GM18517 (cell line): Measurements from ENCODE around the gene RO60.
"Not testable (repeated sequence)": the region's sequence is repeated elsewhere in the genome, so short reads cannot be mapped to it uniquely, and the experiment has no call there.

Experiments used
- ATAC-seq: cut with Tn5 transposase; IDR thresholded peaks from one replicate; pipeline ENCODE4 v1.9.1; 2021; ENCODE audit warnings: mild to moderate bottlenecking, moderate library complexity; ENCODE audit not compliant: unreplicated experiment

Gene RO60

GRCh38 chr1:193059282-193060114 is at the start of gene RO60, which contains the start of gene UCHL5:
RO60 (plus strand) TSS chr1:193059612; CDS start chr1:193069055, 9,443 bp downstream.
UCHL5 (minus strand) TSS chr1:193059360; CDS start chr1:193059260, 100 bp downstream.
- ATAC-seq, result peak; percentile 94

- ATAC-seq, result no peak
Measured at GRCh38 chr1:193011406-193011805, 48.0 kb upstream of the RO60 start.

- ATAC-seq, result no peak
Measured at GRCh38 chr1:193013005-193013404, 46.4 kb upstream of the RO60 start.

GRCh38 chr1:193013707-193014106 is 45.7 kb upstream of the RO60 start:
- no peak for ATAC-seq

- no peak for ATAC-seq
Measured at GRCh38 chr1:193014400-193014799, 45.0 kb upstream of the RO60 start.

- no peak for ATAC-seq
Measured at GRCh38 chr1:193016788-193017187, 42.6 kb upstream of the RO60 start.

GRCh38 chr1:193019442-193020026 is 39.9 kb upstream of the RO60 start:
- peak; percentile 69 for ATAC-seq

- no peak for ATAC-seq
Measured at GRCh38 chr1:193025218-193025617, 34.2 kb upstream of the RO60 start.

GRCh38 chr1:193030280-193030679 is 29.1 kb upstream of the RO60 start:
- ATAC-seq, result no peak

- peak; percentile 63 for ATAC-seq
Measured at GRCh38 chr1:193031431-193031830, 28.0 kb upstream of the RO60 start.

GRCh38 chr1:193032643-193033427 is 26.6 kb upstream of the RO60 start:
- not testable (repeated sequence) for ATAC-seq

GRCh38 chr1:193033610-193034009 is 25.8 kb upstream of the RO60 start:
- ATAC-seq, result no peak

GRCh38 chr1:193036337-193037047 is 22.9 kb upstream of the RO60 start:
- no peak for ATAC-seq

GRCh38 chr1:193040011-193040410 is 19.4 kb upstream of the RO60 start:
- ATAC-seq, result no peak

GRCh38 chr1:193042766-193043691 is 16.4 kb upstream of the RO60 start:
- no peak for ATAC-seq

- not testable (repeated sequence) for ATAC-seq
Measured at GRCh38 chr1:193048913-193049312, 10.5 kb upstream of the RO60 start.

- ATAC-seq, result no peak
Measured at GRCh38 chr1:193054169-193054675, 5.2 kb upstream of the RO60 start.

GRCh38 chr1:193058529-193059281 is 707 bp upstream of the RO60 start:
- ATAC-seq, result peak; percentile 44

- ATAC-seq, result no peak
Measured at GRCh38 chr1:193060115-193060403, 647 bp downstream of the RO60 start.
